Activated naive CD4-positive, alpha-beta T cell treated with anti-CD3 and anti-CD28 coated beads for 36 hours (primary cell): ENCODE measurements around the gene RARG. TPM values are rescaled to one million over a fixed set of nuclear protein-coding genes. Genes with fewer than 3 reads are reported as not detected.
A peak's percentile ranks its signal among the peaks of the same experiment; 100 is the strongest.

ENCODE experiments used
- CTCF ChIA-PET: fragments of 350-600 bp; sonication (Branson Sonifier 250); formaldehyde crosslinking; loops from one replicate; lab custom pipeline; 2021; ENCODE audit warnings: antibody characterized with exemption; lab: Charles Lee
- DNase-seq: peaks from one replicate; pipeline ENCODE4 v3.0.0-alpha.2; 2020
- H3K27ac Mint-ChIP-seq: one replicate; pipeline ENCODE4 v1.8.0; 2021; ENCODE audit warnings: mild to moderate bottlenecking, mixed read lengths
- H3K27me3 Mint-ChIP-seq: one replicate; pipeline ENCODE4 v1.8.0; 2021; ENCODE audit warnings: low read depth, mixed read lengths
- H3K36me3 Mint-ChIP-seq: one replicate; pipeline ENCODE4 v1.8.0; 2021; ENCODE audit warnings: low read depth, mixed read lengths
- H3K4me1 Mint-ChIP-seq: one replicate; pipeline ENCODE4 v1.8.0; 2021; ENCODE audit warnings: low read depth, mixed read lengths
- H3K4me3 Mint-ChIP-seq: one replicate; pipeline ENCODE4 v1.8.0; 2021; ENCODE audit warnings: mild to moderate bottlenecking, moderate library complexity, mixed read lengths
- H3K9me3 Mint-ChIP-seq: one replicate; pipeline ENCODE4 v1.8.0; 2021; ENCODE audit warnings: mixed read lengths
- intact Hi-C: fragments of 100-400 bp; cut with micrococcal nuclease; formaldehyde crosslinking; loops from one replicate; pipeline ENCODE4 v1.15.1; 2023
- total RNA-seq, 2 experiments: library from RNA; stranded (reverse); gene quantifications; one replicate each; pipeline ENCODE4 v1.2.3, GENCODE V29; 2021

The RARG gene
- total RNA-seq, 2 experiments from 2014 or later = 4.0 to 4.6 TPM

DNA sequence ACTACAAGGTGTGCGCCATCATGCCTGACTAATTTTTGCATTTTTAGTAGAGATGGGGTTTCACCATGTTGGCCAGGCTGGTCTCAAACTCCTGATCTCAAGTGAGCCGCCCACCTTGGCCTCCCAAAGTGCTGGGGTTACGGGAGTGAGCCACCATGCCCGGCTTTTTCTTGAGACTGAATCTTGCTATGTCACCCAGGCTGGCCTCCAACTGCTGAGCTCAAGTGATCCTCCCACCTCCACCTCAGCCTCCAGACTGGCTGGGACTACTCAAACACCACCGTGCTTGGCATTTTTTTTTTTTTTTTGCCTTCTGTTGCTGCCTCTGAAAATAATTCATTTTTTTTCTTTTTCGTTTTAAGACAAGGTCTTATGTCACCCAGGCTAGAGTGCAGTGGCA, 27.9 kb upstream of the RARG start:
- no peak overlapping the region for H3K4me3 Mint-ChIP-seq
- H3K27me3 Mint-ChIP-seq = no peaks in the 10 kb centered on the region

DNA sequence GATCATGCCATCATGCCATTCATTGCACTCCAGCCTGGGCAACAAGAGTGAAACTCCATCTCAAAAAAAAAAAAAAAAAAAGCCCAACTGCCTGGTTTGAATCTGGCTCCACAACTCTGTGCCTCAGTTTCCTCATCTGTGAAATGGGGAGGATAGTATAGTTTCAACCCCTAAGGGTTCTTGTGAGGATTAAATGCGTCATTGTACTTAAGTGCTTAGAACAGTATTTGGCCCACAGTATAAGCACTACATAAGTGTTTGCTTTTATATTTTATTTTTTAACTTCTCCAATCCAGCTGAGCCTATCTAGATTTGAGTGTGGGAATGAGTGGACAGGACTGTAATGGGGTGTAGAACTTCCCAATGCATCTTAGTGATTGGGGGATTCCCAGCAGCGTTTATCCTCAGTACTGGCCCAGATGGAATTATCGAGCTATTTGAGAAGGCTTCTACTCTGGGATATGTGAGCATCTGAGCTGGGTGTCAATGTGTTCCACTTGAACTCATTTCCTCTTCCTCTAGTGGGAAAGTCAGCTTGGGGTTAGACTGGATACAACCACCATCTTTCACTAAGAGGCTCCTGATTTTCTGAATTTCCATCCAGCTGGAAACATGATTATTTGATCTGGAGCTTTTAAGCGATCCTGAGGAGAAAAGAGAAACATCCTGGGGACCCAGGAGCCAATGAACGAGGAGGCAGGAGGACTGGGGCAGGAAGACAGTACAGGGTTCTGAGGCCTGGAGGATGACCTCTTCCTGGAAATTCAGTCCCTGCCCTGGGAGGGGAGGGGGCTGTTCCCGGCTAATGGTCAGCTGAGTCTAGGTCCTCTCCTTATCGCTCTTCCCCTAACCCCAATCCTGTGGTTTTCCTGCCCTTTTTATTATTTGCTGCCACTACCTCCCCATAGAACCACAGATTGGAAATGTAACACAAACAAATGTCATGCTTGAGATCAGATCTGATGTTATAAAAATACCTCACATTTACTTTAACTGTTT, 26.8 kb upstream of the RARG start:
- DNase-seq = no peak
- no peak overlapping the region for H3K4me3 Mint-ChIP-seq
- H3K27me3 Mint-ChIP-seq = no peaks in the 10 kb centered on the region
- CTCF ChIA-PET = interaction anchor here (0.9 to 11.3 kb wide), 3 partner anchors 9 to 99 kb away, joined by 4 to 178 read pairs (median 4); partner anchors contain the start of gene ESPL1
- H3K9me3 Mint-ChIP-seq = no peaks in the 10 kb centered on the region
- no peak overlapping the region for H3K27ac Mint-ChIP-seq
- intact Hi-C loops = no loop called here
- H3K36me3 Mint-ChIP-seq = peaks cover 2% of the 10 kb centered on the region
- H3K4me1 Mint-ChIP-seq = peaks cover 20% of the 10 kb centered on the region

More for the DNA sequence above, 27.9 kb upstream of the RARG start:
- DNase-seq = no peak
- Mint-ChIP-seq H3K36me3 (no peaks in the 10 kb centered on the region), H3K4me1 (peaks cover 15% of the 10 kb centered on the region), H3K9me3 (no peaks in the 10 kb centered on the region), H3K27ac (no peak overlapping the region)
- intact Hi-C loops = no loop called here
- CTCF ChIA-PET = interaction anchor here (1.3 to 11.3 kb wide), 2 partner anchors 46 to 100 kb away, joined by 4 to 178 read pairs; no protein-coding TSS in a partner anchor

DNA sequence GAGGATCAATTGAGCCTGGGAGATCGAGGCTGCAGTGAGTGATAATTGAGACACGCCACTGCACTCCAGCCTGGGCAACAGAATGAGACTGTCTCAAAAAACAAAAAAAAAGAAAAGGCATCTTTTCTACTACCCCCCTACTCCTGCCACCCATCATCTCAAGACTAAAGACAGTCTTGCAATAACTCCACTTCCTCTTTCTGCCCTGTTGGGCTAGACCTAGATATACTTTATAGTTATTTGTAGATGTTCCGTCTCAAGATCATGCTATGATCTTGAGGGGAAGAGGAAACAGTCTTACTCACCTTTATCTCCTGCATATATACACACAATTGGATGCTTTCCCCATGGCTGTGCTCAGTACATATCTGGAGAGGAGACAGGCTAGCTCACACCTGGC, 24.0 kb upstream of the RARG start:
- no peak for DNase-seq
- peaks cover 39% of the 10 kb centered on the region for H3K4me1 Mint-ChIP-seq
- no peaks in the 10 kb centered on the region for H3K9me3 Mint-ChIP-seq
- peaks cover 2% of the 10 kb centered on the region for H3K36me3 Mint-ChIP-seq
- CTCF ChIA-PET = interaction anchor here (2.4 to 11.3 kb wide), 4 partner anchors 11 to 95 kb away, joined by 6 to 178 read pairs (median 10); partner anchors contain the start of gene AAAS
- peak overlapping the region; percentile 61 for H3K27ac Mint-ChIP-seq
- H3K4me3 Mint-ChIP-seq = no peak overlapping the region
- intact Hi-C loops = no loop called here
- no peaks in the 10 kb centered on the region for H3K27me3 Mint-ChIP-seq

DNA sequence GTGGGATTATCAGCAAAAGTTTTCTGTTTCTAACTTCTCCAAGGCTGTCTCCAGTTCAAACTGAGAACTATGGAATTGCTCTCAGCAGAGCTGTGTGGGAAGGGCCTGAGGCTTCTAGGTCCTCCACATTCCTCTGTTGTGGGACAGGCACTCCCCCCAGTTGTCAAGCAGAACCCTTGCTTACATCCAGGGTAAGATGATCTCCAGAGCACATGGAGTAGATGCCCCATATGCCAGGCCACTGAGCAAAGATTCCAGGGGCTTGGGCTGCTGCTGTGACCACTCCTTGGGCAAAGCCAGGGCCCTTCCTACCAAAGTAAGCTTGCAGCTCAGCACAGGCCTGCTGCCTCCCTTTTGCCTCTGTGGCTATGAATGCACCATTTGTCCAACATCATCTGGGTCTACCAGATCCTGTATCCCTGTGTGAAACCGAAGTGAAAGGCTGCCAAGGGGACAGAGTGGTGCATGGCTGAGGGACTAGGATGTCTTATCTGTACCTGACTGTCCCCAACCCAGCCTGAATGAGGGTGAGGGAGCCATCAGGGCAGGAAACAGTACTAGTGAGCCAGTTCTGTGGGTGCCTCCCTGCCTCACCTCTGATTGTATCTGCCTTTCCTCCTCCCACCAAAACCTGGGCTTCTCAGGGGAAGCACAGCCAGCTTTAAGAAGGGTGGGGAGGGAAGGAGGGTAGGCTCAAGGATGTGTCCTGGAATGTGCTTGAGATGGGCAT, 23.0 kb upstream of the RARG start:
- Mint-ChIP-seq H3K4me1 (peaks cover 40% of the 10 kb centered on the region), H3K9me3 (no peaks in the 10 kb centered on the region), H3K27me3 (no peaks in the 10 kb centered on the region), H3K27ac (peak overlapping the region; percentile 66), H3K4me3 (no peak overlapping the region), H3K36me3 (peaks cover 2% of the 10 kb centered on the region)
- no peak for DNase-seq
- CTCF ChIA-PET = interaction anchor here (0.5 to 11.3 kb wide), 7 partner anchors 12 to 96 kb away, joined by 3 to 178 read pairs (median 9); partner anchors contain the start of genes AAAS and ESPL1
- intact Hi-C loops = no loop called here

DNA sequence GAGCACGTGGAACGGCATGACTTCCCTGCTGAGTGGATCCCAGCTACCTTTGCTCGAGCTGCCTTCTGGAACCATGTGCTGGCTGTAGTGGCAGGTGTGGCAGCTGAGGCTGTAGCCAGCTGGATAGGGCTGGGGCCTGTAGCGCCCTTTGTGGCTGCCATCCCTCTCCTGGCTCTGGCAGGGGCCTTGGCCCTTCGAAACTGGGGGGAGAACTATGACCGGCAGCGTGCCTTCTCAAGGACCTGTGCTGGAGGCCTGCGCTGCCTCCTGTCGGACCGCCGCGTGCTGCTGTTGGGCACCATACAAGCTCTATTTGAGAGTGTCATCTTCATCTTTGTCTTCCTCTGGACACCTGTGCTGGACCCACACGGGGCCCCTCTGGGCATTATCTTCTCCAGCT, 21.3 kb upstream of the RARG start:
- H3K27ac Mint-ChIP-seq = peak overlapping the region; percentile 87
- no peaks in the 10 kb centered on the region for H3K27me3 Mint-ChIP-seq
- peak overlapping the region; percentile 97 for H3K4me3 Mint-ChIP-seq
- peaks cover 40% of the 10 kb centered on the region for H3K4me1 Mint-ChIP-seq
- intact Hi-C loops = no loop called here
- H3K9me3 Mint-ChIP-seq = no peaks in the 10 kb centered on the region
- no peak for DNase-seq
- peaks cover 2% of the 10 kb centered on the region for H3K36me3 Mint-ChIP-seq
- CTCF ChIA-PET = interaction anchor here (0.6 to 11.3 kb wide), 5 partner anchors 11 to 58 kb away, joined by 3 to 178 read pairs (median 7); partner anchors contain the start of gene ESPL1

DNA sequence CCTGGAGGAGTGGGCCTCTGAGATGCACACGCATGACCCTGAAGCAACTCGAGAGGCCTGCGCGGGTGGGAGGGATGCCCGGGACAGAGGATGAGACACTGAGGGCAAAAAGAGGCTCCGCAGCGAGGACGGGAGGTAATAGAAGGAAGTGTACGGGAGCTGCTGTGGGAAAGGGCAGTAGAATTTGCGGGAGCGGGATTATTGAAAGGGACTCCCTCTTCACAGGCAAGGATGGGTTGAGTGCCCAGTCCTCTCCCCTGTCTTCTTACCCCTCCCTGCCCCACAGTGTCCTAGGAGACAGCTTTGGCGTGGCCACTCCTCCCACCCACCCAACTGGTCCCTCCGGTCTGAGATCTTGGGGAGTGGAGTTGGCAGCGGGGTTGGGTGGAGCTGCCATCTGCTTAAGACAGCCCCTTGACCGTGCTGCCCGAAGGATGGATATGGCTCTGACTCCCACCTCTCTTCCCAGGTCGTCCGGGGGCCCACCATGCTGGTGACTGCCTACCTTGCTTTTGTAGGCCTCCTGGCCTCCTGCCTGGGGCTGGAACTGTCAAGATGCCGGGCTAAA, 20.4 kb upstream of the RARG start:
- Mint-ChIP-seq H3K9me3 (no peaks in the 10 kb centered on the region), H3K36me3 (peaks cover 2% of the 10 kb centered on the region), H3K27me3 (no peaks in the 10 kb centered on the region), H3K27ac (peak overlapping the region; percentile 87), H3K4me3 (peak overlapping the region; percentile 97), H3K4me1 (peaks cover 40% of the 10 kb centered on the region)
- CTCF ChIA-PET = interaction anchor here (0.6 to 11.3 kb wide), 8 partner anchors 10 to 152 kb away, joined by 3 to 178 read pairs (median 8); partner anchors contain the start of gene ESPL1
- DNase-seq = no peak
- intact Hi-C loops = loop anchor here (1.0 kb wide), 1 partner anchor 16 kb away; the partner anchor contains the start of gene ESPL1

DNA sequence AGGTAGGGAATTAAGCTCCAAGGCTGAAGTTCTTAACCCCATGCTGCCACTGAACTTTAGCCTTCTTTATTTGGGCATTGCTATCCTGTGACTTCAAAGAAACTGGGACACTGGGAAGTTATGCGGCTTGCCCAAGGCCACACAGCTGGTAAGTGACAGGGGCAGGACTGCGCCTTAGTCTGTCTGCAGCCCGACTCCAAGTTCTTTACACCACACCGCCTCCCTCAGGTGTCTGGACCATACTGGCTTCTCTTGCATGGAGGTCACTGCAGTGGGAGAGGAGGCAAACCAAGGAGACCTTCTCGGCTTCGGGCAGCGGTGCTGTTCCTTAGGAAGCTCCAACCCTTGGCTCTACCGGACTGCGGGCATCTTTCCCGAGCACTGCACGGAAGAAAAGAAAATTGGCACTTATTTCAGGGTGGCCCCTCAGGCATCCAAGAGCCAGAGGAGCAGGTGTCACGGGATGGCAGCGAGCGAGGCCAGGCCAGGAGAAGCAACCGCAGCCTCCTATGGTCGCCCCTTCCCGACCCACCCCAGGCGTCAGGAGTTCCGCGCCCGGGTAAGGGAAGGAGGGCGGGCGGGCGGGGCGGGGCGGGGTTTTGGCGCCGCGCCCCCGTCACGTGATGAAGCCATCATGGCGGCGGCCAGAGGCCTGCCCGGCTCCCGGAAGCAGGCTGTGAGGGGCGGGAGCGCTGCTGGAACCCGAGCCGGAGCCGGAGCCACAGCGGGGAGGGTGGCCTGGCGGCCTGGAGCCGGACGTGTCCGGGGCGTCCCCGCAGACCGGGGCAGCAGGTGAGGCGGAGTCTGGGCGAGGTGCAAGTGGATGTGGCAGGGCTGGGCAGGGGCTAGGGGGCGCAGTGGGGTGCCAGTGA, 19.7 kb upstream of the RARG start:
- CTCF ChIA-PET = interaction anchor here (0.6 to 11.3 kb wide), 15 partner anchors 9 to 153 kb away, joined by 3 to 178 read pairs (median 7); partner anchors contain the start of genes ESPL1 and PFDN5
- peak overlapping the region; percentile 87 for H3K27ac Mint-ChIP-seq
- peaks cover 2% of the 10 kb centered on the region for H3K36me3 Mint-ChIP-seq
- no peaks in the 10 kb centered on the region for H3K27me3 Mint-ChIP-seq
- H3K4me3 Mint-ChIP-seq = peak overlapping the region; percentile 97
- no peaks in the 10 kb centered on the region for H3K9me3 Mint-ChIP-seq
- H3K4me1 Mint-ChIP-seq = peaks cover 40% of the 10 kb centered on the region
- DNase-seq = peak; percentile 85
- intact Hi-C loops = loop anchor here (1.0 kb wide), 7 partner anchors 17 to 94 kb away; partner anchors contain the start of genes CSAD, ESPL1 and ZNF740

DNA sequence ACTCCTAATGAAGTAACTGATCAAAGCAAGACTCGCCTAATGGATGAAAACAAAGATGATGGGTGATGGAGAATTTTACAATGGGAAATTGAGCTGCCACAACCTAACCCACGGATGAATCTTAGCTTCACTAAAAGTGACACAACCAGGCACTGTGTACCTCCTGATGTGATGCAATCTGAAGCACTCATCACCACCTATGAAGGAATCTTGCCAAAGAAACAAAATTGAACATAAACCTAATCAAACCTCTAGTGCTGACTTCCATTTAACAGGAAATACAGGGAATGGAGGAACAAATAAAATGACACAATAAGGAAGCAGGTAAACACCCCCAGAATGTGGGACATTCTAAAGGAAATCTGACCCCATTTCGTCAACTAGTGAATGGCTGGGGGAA, 13.3 kb upstream of the RARG start:
- no peaks in the 10 kb centered on the region for H3K9me3 Mint-ChIP-seq
- intact Hi-C loops = no loop called here
- no peaks in the 10 kb centered on the region for H3K36me3 Mint-ChIP-seq
- CTCF ChIA-PET = interaction anchor here (0.6 to 7.5 kb wide), 3 partner anchors 23 to 47 kb away, joined by 3 to 42 read pairs (median 3); partner anchors contain the start of gene ESPL1
- no peaks in the 10 kb centered on the region for H3K4me1 Mint-ChIP-seq
- H3K4me3 Mint-ChIP-seq = no peak overlapping the region
- DNase-seq = no peak
- no peaks in the 10 kb centered on the region for H3K27me3 Mint-ChIP-seq
- no peak overlapping the region for H3K27ac Mint-ChIP-seq

DNA sequence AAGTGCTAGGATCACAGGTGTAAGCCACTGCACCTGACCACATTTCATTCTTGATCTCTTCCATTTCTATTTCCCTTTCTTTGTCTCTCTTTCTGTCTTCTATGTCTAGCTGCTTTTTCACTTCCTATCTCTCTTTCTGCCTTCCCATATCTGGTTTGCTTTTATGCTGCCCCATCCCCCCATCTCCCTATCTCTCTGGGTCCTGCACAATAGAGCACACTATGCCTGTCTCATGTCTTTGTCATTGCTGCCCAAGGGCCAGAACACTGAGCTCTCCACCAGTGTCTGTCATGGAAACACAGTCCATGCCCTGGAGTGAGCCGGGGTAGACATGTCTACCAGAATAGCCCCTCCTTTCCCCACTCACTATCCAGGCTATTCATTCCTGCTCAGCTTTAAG, 12.3 kb upstream of the RARG start:
- no peak for DNase-seq
- no peaks in the 10 kb centered on the region for H3K4me1 Mint-ChIP-seq
- H3K9me3 Mint-ChIP-seq = no peaks in the 10 kb centered on the region
- H3K4me3 Mint-ChIP-seq = no peak overlapping the region
- H3K27me3 Mint-ChIP-seq = no peaks in the 10 kb centered on the region
- H3K36me3 Mint-ChIP-seq = no peaks in the 10 kb centered on the region
- intact Hi-C loops = no loop called here
- CTCF ChIA-PET = interaction anchor here (0.7 to 7.5 kb wide), 3 partner anchors 24 to 101 kb away, joined by 3 to 42 read pairs (median 3); partner anchors contain the start of gene ESPL1
- H3K27ac Mint-ChIP-seq = no peak overlapping the region

DNA sequence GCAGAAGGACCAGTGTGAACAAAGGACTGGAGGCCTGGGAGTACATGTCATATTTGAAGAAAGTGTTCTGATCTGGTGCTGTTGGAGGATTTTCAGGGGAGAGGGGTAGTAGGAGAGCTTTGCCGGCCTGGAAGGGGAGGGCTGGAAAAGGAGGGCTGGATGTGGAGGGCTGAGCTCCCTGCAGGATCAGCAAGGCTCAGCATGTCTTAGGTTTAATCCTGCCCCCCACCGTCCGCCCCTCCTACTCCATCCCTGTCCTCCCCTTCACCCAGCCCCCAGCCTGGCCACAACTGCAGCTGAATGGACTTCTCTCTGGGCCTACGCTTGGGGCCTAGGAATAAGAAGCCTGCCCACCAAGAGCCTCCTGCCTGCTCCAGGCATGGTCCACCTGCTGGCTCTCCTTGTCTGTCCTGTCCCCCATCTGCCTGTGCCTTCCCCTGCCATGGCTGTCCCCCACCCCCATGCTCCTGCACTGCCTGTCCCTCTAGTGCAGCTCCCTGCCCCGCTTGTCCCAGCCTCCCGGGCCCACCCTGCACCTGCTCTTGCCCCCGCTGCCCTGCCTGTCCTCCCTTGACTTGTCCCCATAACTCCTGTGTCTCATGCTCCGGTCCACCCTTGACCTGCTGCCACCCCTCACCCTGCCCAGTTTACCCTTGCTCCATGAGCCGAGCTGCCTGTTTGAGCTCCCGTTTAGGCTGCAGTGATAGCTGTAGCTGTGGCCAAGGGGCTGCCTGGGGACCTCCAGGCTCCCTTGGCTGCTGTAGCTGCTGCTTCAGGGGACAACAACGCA, 9.8 kb upstream of the RARG start:
- intact Hi-C loops = no loop called here
- H3K27ac Mint-ChIP-seq = no peak overlapping the region
- H3K9me3 Mint-ChIP-seq = no peaks in the 10 kb centered on the region
- CTCF ChIA-PET = interaction anchor here (1.0 to 7.5 kb wide), 3 partner anchors 8 to 29 kb away, joined by 3 to 42 read pairs (median 7); a partner anchor contains a TSS
- H3K4me1 Mint-ChIP-seq = peaks cover 3% of the 10 kb centered on the region
- no peaks in the 10 kb centered on the region for H3K36me3 Mint-ChIP-seq
- no peaks in the 10 kb centered on the region for H3K27me3 Mint-ChIP-seq
- DNase-seq = no peak
- no peak overlapping the region for H3K4me3 Mint-ChIP-seq
